Posterior cingulate gyrus (tissue), 11 donors: Measurements from ENCODE around the gene MAP7.
"Not testable (repeated sequence)": the region's sequence is repeated elsewhere in the genome, so short reads cannot be mapped to it uniquely, and the experiment has no call there.

Experiments used
- DNase-seq, 10 donors: peaks; one replicate each; pipeline versions ENCODE4 v3.0.0 to v3.0.0-alpha.2; 2020 to 2021; ENCODE audit warnings: mixed read lengths in 3 of 10
- intact Hi-C: fragments of 100-400 bp; cut with DNase I; formaldehyde crosslinking; loops from one replicate; pipeline ENCODE4 v1.15.1; 2023

The MAP7 gene

GRCh38 chr6:136431306-136431705, 118.9 kb downstream of the MAP7 start:
- DNase-seq, intact Hi-C loops: not testable (repeated sequence)

- no peak for DNase-seq
- intact Hi-C loops: no loop called here
These were observed 120.8 kb downstream of the MAP7 start for GRCh38 chr6:136429264-136430065.

GRCh38 chr6:136427378-136427717, 122.9 kb downstream of the MAP7 start:
- intact Hi-C loops: no loop called here

DNA sequence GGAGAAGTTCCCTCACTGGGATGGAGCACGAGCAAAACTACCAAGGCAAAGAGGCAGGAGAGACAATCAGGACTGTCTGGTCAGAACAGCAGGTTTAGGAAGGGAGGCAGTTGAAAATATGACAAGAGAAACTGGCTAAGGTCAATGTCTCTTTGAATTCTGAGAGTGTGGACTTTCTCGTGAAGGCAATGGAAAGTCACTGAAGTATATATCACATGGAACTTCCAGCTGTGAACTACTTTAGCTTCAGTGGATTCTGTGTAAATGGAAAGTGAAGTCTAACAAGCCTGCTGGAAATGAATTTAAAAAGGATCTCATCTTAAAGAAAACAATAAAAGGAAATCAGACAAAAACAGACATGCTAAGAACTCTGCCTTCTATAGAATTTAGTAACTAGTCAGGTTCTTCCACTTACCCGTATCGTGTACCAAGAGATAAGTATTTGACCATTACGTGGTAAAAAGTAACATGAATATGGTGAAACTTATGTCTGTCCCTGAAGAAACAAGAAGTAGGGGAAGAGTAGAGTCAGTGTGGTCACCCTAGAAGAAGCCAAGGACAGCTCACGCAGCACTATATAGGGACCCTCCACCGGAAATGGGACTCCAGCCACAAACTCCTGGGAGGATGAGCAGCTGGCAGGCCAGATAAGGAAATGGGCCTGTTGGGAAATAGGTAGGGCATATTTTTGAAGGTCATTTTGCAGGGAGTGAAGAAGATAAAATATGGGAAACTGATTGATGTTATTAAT, 123.4 kb downstream of the MAP7 start:
- intact Hi-C loops: no loop called here
- DNase-seq: no peak

More at GRCh38 chr6:136427378-136427717, 122.9 kb downstream of the MAP7 start:
- no peak for DNase-seq

- DNase-seq: no peak
- intact Hi-C loops: no loop called here
These were observed 124.4 kb downstream of the MAP7 start for GRCh38 chr6:136425793-136426192.

DNA sequence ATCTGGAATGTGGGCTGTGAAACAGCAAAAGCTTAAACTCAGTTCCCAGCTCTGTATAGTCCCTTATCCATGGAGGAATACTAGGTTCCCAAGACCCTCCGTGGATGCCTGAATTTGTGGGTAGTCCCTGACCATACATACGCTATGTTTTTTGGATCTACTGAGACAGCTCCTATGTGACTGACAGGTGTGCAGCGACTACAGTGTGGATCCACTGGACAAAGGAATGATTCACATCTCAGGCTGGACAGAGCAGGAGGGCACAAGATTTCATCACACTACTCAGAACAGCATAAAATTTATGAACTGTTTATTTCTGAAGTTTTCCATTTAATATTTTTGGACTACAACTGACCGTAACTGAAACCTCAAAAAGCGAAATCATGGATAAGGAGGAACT, 125.3 kb downstream of the MAP7 start:
- intact Hi-C loops: no loop called here
- no peak for DNase-seq

GRCh38 chr6:136424450-136424849, 125.8 kb downstream of the MAP7 start:
- no peak for DNase-seq

GRCh38 chr6:136421537-136422158, 128.6 kb downstream of the MAP7 start:
- DNase-seq: no peak
- intact Hi-C loops: no loop called here

More at GRCh38 chr6:136424450-136424849, 125.8 kb downstream of the MAP7 start:
- intact Hi-C loops: no loop called here

GRCh38 chr6:136420853-136421252, 129.4 kb downstream of the MAP7 start:
- intact Hi-C loops: no loop called here
- DNase-seq: no peak

- intact Hi-C loops: no loop called here
- DNase-seq: no peak
These were observed 134.7 kb downstream of the MAP7 start for GRCh38 chr6:136415351-136416007.

GRCh38 chr6:136412410-136412809, 137.8 kb downstream of the MAP7 start:
- intact Hi-C loops: no loop called here
- no peak for DNase-seq

DNA sequence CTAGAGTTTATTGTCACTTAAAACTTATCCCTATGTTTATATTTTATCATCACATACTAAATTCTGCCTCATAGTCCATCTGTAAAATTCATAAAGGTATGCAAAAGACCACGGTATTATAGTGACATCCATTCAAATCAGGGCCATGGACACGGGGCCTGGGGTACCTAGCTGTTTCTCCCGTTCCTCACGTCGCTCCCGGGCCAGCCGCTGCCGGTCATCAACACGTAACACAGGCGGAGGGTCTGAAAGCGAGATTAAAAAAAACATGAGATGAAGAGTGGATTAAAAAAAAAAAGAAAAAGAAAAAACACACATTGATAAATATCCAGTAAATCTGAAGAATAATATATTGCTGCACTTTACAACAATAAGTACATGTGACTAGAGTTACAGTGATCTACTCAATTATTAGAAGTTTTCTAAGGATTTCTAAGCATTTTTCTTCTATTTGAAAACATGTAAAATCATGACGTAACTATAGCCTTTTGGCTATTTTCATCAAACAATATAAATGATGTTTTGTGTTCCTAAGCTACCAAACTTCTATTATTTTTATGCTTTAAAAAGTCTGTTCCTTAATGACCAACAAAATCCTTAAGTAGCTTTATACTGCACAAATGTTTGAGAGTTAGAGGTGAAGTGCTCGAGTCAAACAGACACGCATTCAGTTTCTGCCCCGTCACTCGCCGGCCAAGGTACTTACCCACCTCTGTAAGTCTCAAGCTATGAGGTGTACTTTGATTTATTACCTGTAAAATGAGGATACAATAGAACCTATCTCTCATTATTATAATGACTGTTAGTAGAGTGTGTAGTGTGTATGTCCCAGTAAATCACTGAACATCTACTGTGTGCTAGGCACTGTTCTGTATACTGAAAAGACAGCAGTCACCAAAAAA, 138.5 kb downstream of the MAP7 start:
- DNase-seq: no peak
- intact Hi-C loops: no loop called here

DNA sequence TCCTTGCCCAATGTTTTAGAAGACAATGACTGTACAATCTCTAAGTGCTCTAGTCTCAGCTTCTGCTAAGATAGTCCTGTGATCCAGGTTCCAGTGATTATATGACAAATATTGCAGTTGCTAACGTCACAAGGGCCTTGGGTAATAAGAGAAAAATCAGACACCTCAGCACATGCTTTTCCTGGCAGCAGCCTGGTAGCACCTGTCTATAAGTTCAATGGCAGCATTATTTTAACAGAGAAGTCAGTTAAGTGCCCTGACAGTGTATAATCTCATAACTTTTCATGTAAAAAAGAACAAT, 139.2 kb downstream of the MAP7 start:
- no peak for DNase-seq
- intact Hi-C loops: no loop called here

DNA sequence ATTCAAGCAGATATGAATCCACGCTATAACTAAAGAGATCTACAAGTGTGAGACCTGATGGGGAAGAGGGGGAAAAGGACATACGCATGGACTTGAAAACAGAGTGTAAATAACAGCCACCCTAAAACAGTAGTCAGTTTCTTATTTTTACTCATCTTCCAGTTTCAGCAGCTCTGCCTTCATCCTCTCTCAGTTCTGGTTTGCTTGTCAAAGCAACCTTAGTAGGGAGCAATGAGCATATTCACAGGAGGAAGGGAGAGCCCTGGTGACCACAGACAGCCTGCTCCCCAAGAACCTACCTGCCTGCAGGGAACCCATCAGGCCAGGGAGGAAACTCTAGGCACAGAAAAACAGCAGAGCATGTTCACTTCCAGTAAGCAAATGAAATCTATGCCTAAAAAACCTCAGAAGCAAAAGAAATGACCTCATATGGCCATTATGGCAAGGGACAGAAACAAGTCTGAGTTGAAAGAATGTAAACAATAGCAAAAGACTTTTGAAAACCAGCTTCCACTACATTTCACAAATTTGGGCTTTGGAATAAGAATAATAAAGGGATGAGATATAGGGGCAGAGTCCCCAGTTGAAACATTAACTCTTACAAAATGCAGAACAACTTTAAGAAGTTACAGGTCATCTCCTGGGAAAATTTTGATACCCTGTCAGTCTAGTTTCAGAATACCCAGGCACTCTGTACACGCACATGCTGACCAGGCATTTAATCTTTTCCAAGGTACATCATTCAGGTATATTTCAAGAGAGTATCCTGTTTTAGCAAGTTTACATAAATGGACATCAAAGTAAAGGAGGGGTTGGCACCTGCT, 139.8 kb downstream of the MAP7 start:
- DNase-seq: no peak
- intact Hi-C loops: no loop called here

DNA sequence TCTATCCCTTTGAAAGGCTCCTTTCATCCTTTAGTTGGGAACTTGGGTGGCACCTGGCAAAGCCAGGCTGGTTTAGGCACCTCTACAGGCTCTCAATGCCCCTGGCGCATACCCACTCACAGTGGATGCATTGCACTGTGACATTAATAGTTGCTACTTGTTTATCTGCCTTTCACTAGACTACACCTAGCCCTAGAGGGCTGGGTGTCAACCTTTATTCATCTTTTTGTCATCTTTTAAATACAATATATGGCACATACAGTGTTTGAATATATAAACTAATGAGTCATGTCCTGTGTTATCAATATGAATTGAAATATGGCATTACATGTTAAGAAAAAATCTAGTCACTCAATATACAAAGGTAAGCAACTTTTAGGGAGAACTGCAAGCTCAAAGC, 140.6 kb downstream of the MAP7 start:
- intact Hi-C loops: no loop called here
- no peak for DNase-seq

DNA sequence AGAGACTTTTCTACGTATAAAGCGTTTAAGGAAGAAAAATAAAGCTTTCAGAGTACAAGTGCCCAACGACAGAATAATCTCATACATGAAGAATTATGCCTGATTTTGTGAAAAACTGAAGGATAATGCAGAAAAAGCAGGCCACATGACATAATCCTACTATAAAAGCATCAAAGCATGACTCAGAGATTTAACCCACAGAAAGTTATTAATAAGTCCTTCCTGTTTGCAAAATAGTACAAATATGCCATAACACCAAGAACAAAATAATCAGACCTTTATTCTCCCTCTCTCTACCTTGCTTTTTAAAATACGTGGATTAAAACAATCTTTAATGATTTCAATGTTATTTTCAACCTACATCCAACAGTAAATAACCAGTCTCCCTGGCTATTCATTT, 142.0 kb downstream of the MAP7 start:
- intact Hi-C loops: no loop called here
- no peak for DNase-seq

GRCh38 chr6:136405420-136406029, 144.7 kb downstream of the MAP7 start:
- intact Hi-C loops: no loop called here
- peak in 1 of 10 donors; percentile 61 for DNase-seq

DNA sequence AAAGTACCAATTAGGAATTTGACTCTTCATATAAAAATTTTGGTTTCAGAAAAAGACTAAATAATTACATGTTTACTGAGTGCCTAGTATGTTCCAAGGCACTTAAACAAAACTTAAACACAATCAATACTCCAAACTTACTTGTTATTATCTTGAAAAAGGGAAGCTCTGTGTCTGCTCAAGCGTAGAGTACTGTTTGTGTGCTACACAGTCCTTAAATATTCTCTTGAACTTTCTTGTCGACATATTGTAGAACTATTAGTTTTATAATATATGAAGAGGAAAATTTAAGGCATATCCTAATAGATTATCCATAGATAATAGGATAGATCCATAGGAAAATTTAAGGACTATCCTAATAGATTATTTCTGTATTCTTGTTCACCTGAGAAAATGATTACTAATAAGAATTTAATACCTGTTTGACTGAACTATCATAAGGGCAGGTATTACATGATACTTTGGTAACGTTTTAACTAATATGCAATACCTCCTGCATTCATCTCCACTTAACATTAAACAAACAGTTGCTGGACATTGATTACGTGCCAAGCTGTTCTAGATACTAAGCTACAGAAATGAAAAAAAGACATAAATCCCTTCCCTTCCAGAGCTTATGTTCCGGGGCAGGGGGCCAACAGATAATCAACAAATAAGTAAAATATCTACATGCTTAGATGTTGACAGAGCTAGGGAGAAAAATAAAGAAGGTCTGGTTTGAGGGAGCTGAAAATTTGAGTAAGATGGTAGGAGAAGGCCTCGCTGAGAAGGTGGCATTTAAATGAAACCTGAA, 145.4 kb downstream of the MAP7 start:
- no peak for DNase-seq
- intact Hi-C loops: no loop called here
